Hepatic stellate cell (primary cell): ENCODE data around the gene HOXB13.
"Not testable (repeated sequence)": the region's sequence is repeated elsewhere in the genome, so short reads cannot be mapped to it uniquely, and the experiment has no call there.

ENCODE experiments used
- DNase-seq: peaks from one replicate; pipeline ENCODE4 v3.0.0; 2011; ENCODE audit warnings: low spot score

HOXB13 gene

GRCh38 chr17:48726114-48726915 is 2.2 kb downstream of the HOXB13 start:
- DNase-seq, result no peak

- DNase-seq, result no peak
Observed at GRCh38 chr17:48725288-48726064, 3.1 kb downstream of the HOXB13 start.

- DNase-seq, result no peak
Observed at GRCh38 chr17:48725004-48725287, 3.6 kb downstream of the HOXB13 start.

GRCh38 chr17:48724251-48725003 is 4.1 kb downstream of the HOXB13 start:
- DNase-seq, result peak; percentile 75

GRCh38 chr17:48723423-48724250 is 4.9 kb downstream of the HOXB13 start:
- no peak for DNase-seq

- no peak for DNase-seq
Observed at GRCh38 chr17:48722915-48723422, 5.6 kb downstream of the HOXB13 start, which contains the start of gene PRAC2. Gene PRAC2 (plus strand): TSS chr17:48723185. CDS start chr17:48724411, 1,226 bp downstream.

- DNase-seq, result no peak
Observed at GRCh38 chr17:48722201-48722907, 6.2 kb downstream of the HOXB13 start, which contains the start of gene PRAC1. Gene PRAC1 (minus strand): TSS chr17:48722518. CDS start chr17:48722392, 126 bp downstream.

- no peak for DNase-seq
Observed at GRCh38 chr17:48721009-48721402, 7.5 kb downstream of the HOXB13 start.

- DNase-seq, result no peak
Observed at GRCh38 chr17:48720266-48721008, 8.1 kb downstream of the HOXB13 start.

GRCh38 chr17:48719642-48720265 is 8.8 kb downstream of the HOXB13 start:
- DNase-seq, result no peak

GRCh38 chr17:48718761-48719641 is 9.5 kb downstream of the HOXB13 start:
- DNase-seq, result no peak

GRCh38 chr17:48718227-48718760 is 10.3 kb downstream of the HOXB13 start:
- DNase-seq, result no peak

- DNase-seq, result no peak
Observed at GRCh38 chr17:48717367-48718226, 11.0 kb downstream of the HOXB13 start.

- not testable (repeated sequence) for DNase-seq
Observed at GRCh38 chr17:48716549-48716948, 12.0 kb downstream of the HOXB13 start.

GRCh38 chr17:48715496-48716399 is 12.8 kb downstream of the HOXB13 start:
- no peak for DNase-seq

GRCh38 chr17:48711128-48711527 is 17.4 kb downstream of the HOXB13 start:
- DNase-seq, result no peak
